ENCODE results near the gene ST6GALNAC3. TPM values are rescaled to one million over a fixed set of nuclear protein-coding genes. Genes with fewer than 3 reads are reported as not detected.

The ST6GALNAC3 gene
- total RNA-seq, 1 donor from 2014 or later = 3.9 TPM

DNA sequence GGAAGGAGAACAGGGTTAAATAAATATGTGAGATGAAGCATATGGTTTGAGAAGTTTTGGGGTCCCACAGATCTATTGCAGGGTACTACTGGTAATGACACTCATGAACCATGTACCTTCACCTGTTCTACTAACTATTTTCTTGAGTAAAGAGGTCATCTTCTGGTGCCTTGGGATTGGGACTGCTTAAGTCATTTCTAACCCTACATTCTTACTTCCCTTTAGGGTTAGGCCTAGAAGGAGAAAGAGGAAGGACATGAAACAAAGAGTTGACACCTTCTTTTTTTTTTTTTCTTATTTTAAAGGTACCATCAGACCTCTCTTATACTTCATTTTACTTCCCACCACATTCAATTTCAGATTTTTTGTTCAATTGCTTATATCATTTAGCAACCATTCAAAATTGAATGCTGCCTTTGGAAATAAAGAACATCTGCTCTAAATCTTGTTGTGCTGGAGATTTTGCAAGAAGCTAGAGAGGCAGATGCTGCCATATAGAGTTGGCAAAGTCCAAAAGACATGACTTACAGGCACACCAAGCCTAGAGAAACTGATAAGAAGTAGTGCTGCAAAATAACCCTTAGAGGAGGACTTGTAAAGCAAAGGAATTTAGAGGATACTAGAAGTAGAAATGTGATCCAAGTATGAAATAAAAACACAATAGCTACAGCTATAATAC is 418.3 kb downstream of the ST6GALNAC3 start:
- DNase-seq (ENCODE audit: missing footprints) (no peak), ATAC-seq (no peak)
- intact Hi-C loops (cut with DNase I) = no loop called here

DNA sequence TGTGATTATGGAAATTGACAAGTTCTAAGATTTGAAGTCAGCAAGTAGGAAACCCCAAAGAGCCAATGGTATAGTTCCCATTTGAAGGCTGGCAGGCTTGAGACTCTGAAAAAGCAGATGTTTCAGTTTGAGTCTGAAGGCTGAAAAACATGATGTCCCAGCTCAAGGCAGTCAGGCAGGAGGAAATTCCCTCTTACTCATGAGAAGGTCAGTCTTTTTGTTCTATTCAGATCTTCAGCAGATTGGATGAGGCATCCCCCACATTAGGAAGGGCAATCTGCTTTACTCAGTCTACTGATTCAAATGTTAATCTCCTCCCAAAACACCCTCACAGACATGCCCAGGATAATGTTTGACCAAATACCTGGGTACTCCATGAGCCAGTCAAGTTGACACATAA is 420.3 kb downstream of the ST6GALNAC3 start:
- intact Hi-C loops (cut with DNase I) = no loop called here
- DNase-seq (ENCODE audit: missing footprints) (no peak), ATAC-seq (no peak)

DNA sequence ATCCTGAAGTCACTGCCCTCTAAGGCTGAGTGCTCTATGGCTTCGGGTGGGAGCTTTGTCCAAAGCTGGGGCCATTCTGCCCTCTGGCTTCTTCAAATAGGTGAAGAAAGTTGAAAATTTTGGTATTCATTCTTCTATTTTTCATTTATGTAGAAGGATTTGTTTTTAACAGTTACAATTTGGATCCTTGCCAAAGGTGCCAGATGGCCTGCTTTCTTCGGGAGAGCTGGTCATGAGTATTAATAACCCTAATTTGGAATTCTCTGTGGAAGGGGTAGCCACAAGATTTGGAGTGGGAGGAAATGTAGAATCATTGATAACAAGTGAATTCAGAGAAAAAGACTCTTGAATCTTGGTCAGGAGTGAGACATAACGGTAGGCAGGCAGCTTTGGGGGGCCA is 422.3 kb downstream of the ST6GALNAC3 start:
- ATAC-seq = no peak

DNA sequence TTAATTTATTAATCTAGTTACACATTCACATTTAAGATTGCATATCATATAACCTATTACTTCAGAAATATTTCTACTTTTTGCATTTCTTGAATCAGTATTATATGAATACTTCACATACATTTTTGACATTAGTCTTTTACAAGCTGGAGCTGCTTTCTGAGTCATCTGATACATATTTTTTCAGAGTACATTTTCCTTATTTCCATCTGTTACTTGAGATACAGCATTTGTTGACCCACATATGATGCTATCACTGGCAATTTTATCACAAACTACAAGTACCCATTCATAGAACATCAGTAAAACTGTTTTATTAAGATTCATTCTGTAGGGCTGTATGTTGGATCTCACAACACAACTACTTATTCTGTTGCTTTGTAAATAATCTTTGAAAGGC is 425.6 kb downstream of the ST6GALNAC3 start:
- DNase-seq (ENCODE audit: missing footprints) = no peak
- ATAC-seq = no peak
- intact Hi-C loops (cut with DNase I) = no loop called here

More for the DNA sequence above, 422.3 kb downstream of the ST6GALNAC3 start:
- intact Hi-C loops (cut with DNase I) = no loop called here
- DNase-seq (ENCODE audit: missing footprints) = no peak

DNA sequence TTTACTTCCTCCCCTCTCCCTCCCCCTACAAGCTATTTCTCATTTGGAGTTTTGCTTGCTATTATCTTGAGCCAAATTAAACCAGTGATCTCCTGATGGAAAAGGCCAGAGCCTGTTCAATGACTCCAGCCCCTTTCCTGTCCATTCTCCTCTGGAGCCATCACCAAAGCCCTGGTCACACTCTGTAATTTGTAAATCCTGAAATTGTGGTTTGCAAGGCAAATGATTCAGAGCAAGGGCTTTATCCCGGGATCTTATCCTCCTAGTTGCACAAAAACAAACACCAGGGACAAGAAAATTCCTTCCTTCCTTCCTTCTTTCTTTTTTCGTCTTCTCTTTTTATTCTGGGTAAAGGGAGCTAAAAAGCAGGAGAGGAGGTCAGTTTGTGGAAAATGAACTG is 426.6 kb downstream of the ST6GALNAC3 start:
- intact Hi-C loops (cut with DNase I) = no loop called here
- DNase-seq (ENCODE audit: missing footprints) (no peak), ATAC-seq (no peak)

DNA sequence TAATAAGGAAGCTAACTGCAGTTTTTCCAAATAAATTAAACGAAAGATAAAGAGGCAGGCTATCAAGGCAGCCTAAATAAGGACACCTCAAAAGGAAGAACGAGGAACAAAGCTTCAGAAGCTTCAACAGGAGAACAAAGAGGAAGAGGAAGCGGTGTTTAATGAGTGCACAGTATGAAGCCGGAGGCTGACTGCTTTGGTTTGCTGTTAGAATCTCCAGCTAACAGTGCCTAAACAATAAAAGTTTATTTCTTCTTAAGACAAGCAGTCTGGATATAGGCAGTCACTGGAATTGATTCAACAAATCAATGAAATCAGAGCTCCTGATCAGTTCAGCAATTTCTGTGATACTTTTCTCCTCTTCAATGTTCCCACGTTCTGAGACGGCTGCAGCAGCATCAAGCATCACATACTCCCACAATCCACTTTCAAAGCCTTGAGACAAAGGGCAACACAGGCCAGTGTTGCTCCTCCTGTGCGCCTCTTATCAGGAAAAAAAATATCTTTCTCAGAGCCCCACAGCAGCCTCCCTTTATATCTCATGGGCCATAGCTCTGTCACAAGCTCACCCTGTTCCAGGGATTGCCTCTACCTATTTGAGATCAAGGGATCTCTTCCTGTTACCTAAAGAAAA is 427.2 kb downstream of the ST6GALNAC3 start:
- DNase-seq (ENCODE audit: missing footprints) (no peak), ATAC-seq (no peak)

DNA sequence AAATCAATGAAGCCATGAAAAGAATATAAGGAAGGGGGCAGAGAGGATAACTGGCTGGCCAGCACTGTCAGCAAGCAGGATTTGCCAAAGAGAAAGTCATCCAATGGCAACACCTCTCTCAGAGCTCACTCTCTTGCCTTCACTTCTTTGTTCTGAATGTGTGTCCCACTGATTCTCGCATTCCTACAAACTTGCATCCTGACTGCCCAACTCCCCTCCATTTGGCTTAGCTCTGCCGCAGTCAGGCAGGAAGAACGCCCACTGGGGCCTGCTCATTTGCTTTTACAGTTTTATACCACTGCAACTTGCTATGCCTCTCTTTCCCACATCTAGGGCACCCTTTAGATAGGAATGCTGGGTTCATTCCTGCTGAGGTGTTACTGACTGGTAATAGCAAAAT is 428.6 kb downstream of the ST6GALNAC3 start:
- DNase-seq (ENCODE audit: missing footprints) = no peak
- intact Hi-C loops (cut with DNase I) = no loop called here
- no peak for ATAC-seq

More for the DNA sequence above, 427.2 kb downstream of the ST6GALNAC3 start:
- intact Hi-C loops (cut with DNase I) = no loop called here

DNA sequence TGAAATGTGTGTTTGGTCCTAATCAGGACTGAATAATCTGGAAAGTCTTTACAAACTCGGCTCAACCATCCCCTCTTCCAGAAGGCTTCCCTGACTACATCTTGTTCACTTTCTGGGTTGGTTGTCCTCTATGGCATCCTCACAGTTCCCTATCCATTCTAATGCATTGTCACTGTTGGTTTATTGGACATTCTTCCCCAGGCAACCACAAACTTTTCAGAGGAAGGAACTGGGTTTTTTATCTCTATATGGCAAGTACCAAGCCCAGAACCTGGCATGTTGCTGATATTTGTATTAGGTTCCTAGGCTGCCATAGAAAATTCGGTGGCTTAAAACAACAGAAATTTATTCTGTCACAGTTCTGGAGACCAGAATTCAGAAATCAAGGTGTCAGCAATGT is 429.2 kb downstream of the ST6GALNAC3 start:
- ATAC-seq = no peak
- no peak for DNase-seq (ENCODE audit: missing footprints)
- intact Hi-C loops (cut with DNase I) = no loop called here

DNA sequence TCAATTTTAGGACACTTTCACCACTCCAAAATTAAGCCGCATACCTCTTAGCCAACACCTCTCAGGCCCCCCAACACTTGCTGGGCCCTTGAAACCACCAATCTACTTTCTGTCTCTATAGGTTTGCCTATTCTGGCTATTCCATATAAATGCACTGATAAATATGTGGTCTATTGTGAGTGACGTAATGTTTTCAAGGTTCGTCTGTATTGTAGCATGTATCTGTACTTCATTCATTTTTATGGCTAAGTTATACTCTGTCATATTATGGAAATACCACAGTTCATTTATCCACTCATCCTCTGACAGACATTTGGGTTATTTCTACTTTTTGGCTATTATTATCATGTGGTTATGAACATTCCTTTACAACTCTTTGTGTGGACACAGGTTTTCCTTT is 432.8 kb downstream of the ST6GALNAC3 start:
- DNase-seq (ENCODE audit: missing footprints) = no peak
- ATAC-seq = no peak
- intact Hi-C loops (cut with DNase I) = no loop called here

DNA sequence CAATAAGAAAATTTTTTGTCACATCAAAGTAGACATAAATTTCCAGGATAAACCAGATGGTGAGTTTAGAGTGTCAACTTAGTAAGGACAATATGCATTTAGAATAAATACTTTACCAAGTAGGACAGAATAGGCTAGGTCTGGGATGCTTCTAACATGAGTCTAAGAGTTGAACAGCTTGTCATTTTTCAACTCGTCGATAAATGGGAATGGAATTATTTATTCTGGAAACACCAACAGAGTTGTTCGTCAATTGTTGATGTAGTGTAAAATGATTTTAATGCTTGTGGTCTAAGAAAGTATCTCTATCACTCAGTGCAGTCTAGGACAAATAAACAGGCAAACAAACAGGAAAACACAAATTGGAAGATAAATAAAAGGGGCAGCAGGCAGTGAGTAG is 434.3 kb downstream of the ST6GALNAC3 start:
- ATAC-seq (no peak), DNase-seq (ENCODE audit: missing footprints) (no peak)
- intact Hi-C loops (cut with DNase I) = no loop called here

DNA sequence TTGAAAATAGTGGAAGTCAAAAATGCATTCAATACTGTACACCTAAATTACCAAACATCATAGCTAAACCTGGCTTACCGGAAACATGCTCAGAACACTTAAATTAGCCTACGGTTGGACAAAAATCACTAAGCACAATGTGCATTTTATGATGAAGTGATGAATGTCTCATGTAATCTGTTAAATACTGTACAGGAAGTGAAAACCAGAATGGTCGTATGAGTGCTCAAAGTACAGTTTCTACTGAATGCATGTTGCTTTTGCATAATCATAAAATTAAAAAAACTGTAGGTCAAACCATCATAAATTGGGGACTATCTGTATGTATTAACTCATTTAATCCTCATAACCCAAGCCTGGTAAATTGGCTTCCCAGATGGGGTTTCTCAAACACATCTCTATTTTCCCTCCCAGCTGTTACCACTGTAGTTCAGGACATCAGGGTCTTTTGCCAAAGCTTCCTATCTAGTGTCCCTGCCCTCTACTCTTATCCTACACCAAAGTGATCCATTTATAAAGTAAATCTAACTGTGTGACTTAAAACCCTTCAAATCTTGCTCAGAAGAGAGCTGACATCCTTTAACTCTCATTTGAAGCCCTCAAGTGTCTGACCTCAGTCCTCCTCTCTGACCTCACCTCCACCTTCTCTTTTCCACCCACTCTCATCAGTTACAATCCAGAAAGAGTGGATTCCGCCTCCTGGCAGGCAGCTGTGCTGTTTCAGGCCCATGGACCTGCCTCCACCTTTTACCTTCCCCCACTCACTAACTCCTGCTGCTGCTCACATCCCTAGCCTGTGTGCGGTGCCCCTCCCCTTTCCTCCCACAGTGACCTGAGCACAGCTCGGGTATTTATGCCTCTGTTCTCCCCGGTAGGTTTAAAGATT is 436.4 kb downstream of the ST6GALNAC3 start:
- DNase-seq (ENCODE audit: missing footprints) (no peak), ATAC-seq (no peak)
- intact Hi-C loops (cut with DNase I) = no loop called here

DNA sequence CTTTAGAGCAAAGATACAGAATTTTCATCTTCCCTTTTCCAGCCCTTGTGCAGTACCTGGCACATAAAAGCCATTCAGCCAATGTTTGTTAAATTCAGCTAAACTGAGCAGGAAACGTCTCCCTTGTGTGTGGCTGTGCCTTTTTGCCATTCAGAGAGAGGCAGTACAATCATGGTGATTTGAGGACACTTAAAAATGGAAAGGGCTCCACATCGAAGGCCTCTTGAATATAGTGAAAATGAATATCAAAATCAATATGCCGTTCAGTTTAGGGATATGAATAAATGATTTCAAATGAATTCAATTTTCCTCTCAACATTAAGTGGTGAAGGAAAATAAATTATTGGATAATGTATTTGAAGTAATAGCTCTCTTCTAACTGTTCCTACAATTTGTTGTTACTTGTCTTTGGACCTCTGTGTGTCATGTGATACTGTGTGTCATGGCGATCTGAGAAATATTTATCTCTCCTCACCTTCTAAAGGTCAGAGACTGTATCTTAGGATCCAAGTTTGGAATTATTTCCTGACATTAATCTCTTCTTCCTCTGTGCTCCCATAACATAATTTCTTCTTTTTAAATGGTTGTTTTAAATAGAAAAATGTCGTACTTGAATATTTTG is 437.1 kb downstream of the ST6GALNAC3 start:
- DNase-seq (ENCODE audit: missing footprints) (no peak), ATAC-seq (no peak)
- intact Hi-C loops (cut with DNase I) = no loop called here

DNA sequence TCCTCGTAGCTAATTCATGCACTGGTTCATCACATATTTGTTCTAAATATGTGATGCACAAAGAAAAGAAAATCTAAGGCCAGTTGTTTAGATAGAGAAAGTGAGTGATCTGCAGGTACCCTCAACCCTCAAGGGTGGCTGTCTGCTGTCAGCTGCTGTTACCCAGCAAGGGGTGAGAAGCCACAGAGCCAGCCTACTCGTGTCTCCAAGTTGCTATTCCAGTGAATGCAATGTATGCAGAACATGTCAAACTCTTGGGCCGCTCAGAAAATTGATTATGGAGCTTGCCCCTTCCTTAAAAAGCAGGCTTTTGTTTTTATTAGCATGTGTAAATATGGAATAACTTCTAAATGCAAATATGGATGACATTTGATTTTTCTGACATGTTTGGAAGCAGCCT is 456.4 kb downstream of the ST6GALNAC3 start:
- intact Hi-C loops (cut with DNase I) = no loop called here
- DNase-seq (ENCODE audit: missing footprints) = no peak
- ATAC-seq = no peak

DNA sequence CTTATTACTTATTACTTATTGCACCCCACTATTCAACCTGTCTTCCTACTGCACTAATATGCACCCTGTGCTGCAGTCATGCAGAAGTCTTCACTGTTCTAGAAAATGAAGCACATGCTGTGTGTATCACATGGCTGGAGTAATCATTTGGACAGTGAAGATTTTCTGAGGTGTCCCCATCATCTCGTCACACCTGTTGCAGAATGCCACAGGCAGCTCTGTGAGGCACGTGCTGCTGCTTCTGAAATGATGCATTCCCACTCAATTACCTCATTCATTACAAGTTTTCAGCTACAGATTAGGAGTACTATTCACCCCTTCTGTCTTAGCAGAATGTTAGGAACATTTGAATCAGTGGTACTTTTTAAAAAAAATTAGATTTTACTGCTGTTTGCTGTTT is 467.1 kb downstream of the ST6GALNAC3 start:
- no peak for ATAC-seq
- DNase-seq (ENCODE audit: missing footprints) = no peak
- intact Hi-C loops (cut with DNase I) = no loop called here

DNA sequence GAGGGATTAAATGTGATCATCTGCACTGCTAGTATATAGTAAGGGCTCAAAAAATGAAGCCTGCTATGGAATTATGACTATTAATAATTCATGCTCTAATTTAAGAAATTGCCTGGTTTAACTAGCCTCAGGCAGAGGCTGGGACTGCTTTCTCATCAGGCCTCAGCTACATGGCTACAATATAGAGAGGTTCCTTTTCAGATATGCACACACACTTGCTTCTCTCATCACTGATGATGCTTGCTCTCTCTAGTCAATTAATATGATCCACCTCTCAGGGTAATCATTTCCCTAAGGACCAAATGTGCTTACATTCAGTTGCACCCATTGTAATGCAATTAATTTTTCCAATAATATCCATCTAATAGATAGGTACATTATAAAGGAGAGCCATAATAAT is 467.8 kb downstream of the ST6GALNAC3 start:
- intact Hi-C loops (cut with DNase I) = no loop called here
- no peak for ATAC-seq

DNA sequence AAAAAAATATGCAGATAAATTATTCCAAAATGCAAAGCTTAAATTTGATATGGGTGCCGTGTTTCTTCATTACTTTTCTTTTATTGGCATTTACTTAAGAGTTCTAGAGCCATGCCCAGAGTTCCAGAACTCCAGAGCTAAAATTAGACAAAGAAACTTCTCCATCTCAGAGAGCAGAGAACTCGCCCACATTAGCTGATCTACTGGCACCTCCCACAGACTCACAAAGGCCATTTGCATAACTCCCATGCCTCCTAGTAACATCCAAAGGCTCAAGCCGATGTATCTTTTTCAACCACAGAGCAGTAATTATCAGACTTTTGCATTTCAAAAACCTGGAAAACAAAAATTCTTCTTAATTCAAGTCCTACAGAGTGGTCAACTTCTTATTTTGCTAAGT is 468.9 kb downstream of the ST6GALNAC3 start:
- no peak for ATAC-seq

More for the DNA sequence above, 467.8 kb downstream of the ST6GALNAC3 start:
- DNase-seq (ENCODE audit: missing footprints) = no peak

DNA sequence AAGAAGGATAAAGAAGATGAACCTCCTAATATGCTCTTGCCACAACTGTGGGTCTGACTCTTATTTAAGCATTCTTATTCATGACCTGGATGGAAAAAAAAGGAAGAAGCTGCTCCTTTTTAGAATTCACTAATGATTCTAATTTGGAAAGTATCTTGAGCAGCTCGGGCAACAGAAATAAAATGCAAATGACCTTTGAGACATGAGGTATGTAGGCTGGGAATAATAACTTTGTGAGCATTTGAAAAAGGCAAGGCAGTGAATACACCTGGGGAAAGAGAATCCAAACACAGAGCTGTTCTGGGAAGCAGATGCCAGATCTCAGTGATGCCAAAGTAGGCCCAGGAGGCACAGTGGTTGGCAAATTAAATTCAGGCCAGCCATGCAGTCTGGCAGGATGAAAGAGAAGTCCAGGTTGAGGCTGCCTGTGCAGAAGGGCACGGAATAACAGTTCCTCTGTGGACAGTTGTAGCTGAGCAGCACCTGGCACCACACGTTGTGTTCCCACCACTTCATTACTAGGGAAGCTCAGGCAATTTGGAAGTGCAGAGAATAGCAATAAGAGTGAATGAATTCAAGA is 471.9 kb downstream of the ST6GALNAC3 start:
- no peak for DNase-seq (ENCODE audit: missing footprints)
- ATAC-seq = no peak
- intact Hi-C loops (cut with DNase I) = no loop called here

More for the DNA sequence above, 468.9 kb downstream of the ST6GALNAC3 start:
- intact Hi-C loops (cut with DNase I) = no loop called here
- DNase-seq (ENCODE audit: missing footprints) = no peak

DNA sequence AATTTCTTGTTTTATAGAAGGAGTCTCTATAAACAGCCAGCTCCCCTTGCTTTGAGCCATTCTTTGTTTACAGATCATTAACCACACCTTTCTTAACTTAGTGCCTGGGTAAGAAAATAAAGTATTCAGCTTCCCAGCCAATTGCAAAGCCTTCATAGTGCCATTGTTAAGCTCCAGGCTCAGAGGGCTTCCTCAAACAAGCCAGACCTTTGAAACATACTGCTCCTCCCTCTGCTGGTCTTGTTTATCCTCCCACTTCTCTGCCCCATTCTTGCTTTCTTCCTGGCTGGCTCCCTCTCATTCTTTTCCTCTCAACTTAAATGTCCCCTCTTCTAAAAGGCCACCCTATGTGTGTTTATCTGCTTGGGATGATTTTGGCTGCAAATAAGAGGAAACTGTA is 473.4 kb downstream of the ST6GALNAC3 start:
- DNase-seq (ENCODE audit: missing footprints) (no peak), ATAC-seq (no peak)
- intact Hi-C loops (cut with DNase I) = no loop called here

DNA sequence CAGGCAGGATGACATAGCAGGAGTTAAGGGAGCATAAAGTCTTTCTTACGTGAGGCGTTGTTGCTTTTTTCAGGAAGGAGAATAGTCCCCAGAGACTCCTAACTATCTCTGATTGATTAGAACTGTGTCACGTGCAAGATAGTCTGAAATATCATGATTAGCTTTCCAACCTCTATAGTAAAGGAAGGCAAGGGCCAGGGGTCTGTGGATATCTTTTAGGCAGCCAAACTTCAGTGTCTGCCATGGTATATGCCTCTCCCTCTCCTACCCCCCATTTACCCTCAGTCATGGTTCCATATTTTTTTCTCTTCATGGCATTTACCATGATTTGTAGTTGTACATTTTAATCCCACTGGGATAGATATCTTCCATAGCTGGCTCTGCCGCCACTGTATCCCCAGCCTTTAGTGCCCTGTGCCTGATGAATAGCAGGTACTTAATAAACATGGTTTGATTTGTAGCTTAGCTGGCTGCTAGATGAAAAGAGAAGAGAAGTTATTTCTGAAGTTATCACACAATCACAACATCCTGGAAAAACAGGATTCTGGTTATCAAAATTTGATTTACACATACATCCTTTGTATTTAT is 474.1 kb downstream of the ST6GALNAC3 start:
- DNase-seq (ENCODE audit: missing footprints) = no peak
- intact Hi-C loops (cut with DNase I) = no loop called here
- no peak for ATAC-seq
